ENCODE measurements around the gene MAML2.
"Not testable (repeated sequence)": the region's sequence is repeated elsewhere in the genome, so short reads cannot be mapped to it uniquely, and the experiment has no call there.

The MAML2 gene

DNA sequence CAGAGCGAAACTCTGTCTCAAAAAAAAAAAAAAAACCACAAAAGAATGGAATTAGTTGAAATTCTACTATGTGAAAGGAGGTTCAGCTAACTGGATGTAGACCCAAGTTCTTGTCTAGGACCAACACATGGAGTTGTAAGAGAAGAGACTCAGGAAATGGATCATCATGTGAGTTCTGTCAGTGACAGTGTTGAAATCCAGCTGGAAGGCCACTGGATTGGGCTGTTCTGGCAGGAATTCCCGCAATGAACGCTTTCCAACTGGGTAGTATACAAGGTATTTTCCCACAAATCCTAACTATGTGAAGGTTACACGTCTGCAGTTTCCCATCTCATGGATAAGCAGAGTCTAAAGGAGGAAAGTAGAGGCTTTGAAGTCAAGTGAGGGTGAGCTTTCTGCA lies 151.2 kb downstream of the MAML2 start:
- no peak for DNase-seq (ENCODE audit: low read depth in 2 of 3, low spot score in 1 of 3)

DNA sequence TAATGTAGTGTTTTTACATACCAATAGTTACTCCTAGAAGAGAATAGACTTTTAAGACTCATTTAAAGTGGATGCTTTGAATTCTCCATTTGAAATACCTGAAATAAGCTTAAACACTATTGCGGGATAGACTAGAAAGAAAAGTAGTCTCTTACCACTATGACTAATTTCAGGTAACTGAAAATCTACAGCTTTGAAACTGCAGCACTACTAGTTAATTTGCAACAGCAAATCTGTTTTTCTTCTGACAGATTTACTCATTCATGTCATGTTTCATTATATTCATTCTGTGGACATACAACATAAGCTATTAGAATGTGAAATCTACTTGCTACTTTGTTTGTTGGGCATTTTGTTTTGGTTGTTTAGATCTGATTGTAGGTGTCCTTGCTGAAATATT lies 153.6 kb downstream of the MAML2 start:
- DNase-seq (ENCODE audit: low read depth in 2 of 3, low spot score in 1 of 3), result no peak

DNA sequence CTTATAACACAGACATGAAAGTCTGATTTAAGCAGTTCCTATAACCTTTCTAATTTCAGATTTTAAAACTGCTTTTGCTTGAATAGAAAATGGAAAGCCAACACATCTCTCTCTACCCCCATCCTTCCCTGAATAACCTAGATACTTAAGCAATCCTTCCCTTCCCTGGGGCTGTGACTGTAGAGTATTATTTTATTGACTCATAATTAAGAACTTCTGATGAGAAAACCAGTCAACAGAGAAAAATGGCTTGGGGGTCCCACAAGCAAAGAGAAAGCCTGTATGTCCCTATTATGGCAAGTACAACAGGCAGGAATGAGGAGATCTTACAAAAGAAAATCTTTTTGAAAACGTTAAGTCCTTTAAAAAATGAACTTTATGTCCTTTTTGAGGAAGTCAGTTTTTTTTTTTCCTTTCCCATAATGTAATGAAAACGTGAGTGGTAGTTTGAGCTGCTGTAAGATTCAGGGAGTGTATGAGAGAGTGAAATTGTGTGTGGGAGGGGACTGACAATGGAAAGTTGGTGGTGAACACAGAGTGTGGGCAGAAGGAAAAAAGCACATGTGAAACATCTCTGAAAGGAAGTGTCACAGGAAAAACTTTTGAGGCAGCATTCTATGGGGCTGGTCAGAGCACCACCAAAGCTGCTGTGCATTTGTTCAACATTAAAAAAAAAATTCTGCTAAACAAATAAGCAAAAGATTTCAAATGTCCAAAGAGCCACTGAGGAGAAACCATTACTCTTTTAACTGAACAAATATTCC lies 154.6 kb downstream of the MAML2 start:
- DNase-seq (ENCODE audit: low read depth in 2 of 3, low spot score in 1 of 3), result peak in 1 of 3 donors; percentile 53

DNA sequence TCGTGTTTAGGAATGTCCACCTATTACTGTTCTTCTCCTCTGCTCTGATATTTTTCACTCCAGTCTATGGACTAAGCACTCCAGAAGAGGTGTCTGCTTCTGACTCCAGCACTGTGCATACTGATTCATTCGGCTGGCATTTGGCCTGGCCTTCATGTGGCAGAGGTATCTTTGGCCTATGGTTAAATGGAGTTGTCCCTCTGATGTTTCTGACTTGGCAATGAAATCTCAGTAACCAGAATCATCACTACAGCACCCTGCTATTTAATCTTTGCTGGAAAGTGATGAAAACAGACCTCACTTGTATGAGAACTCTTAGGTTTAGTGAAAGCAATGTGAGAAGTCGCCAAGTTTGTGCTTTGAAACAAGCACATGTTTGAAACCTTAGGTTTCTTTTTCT lies 155.2 kb downstream of the MAML2 start:
- no peak for DNase-seq (ENCODE audit: low read depth in 2 of 3, low spot score in 1 of 3)

DNA sequence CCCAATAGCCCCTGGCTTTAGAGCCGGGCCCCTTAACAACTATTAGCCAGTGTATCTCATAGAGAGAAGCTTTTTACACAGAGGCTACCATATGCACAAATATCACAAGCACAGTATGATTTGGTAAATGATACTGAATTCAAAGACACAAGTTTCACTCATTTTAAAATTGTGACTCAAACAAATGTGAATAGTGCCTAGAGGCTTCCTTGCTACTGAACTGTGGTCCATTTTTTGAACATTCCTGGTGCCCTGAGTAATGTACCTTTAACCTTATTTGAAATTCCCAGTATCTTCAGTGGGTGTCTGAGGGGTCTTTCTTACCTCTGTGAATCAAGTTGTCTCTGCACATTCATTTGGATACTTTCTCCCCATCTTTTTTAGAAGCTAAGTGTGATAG lies 156.2 kb downstream of the MAML2 start:
- DNase-seq (ENCODE audit: low read depth in 2 of 3, low spot score in 1 of 3), result no peak

DNA sequence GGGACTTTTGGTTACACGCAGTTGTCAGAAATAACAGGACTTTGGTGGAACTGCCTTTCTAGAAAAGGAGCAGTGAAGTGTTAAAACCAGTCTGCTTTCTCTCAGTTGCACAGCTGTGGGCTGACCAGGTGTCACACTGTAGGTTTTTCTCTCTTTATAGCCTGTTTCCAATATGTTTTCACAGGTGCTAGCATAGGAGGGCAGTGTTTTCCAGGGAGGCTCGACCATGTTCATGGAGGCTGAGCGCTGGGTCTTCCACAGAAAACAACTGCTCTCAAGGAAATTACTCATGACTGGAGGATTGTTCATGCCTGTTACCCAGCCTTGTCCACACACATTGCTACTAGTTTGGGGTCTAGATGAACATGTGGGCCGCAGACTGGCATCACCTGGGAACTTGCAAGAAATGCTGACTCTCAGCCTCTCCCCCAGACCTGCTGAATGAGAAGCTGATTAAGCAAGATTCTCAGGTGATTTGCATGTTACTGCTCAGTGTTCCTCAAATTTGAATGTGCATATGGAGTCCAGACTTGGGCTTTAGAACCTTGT lies 157.7 kb downstream of the MAML2 start:
- DNase-seq (ENCODE audit: low read depth in 2 of 3, low spot score in 1 of 3), result no peak

DNA sequence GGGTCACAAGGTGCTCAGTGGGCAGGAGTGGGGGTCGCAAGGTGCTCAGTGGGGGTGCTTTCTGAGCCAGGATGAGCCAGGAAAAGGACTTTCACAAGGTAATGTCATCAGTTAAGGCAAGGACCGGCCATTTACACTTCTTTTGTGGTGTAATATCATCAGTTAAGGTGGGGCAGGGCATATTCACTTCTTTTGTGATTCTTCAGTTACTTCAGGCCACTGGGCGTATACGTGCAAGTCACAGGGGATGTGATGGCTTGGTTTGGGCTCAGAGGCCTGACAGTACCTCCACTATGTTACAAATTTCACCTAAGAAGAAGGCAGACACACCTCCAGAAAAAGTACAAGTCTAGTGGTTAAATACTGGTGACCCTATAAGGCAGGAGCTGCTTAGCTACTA lies 162.1 kb downstream of the MAML2 start:
- DNase-seq (ENCODE audit: low read depth in 2 of 3, low spot score in 1 of 3), result not testable (repeated sequence)

DNA sequence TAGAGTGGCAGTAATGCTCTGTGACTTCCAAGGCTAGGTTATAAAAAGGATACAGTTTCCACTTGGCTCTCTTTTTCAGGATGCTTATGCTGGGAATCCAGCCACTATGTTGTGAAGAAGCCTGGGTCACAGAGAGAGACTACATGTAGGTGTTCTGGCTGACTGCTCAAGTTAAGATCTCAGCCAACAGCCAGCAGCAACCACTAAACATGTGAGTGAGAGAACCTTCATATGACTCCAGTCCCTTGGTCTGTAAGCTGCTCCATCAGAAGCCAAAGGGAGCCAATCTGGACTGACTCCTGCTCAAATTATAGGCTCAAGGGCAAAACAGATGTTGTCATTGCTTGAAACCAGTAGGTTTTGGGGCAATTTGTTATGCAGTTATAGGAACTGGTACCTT lies 162.7 kb downstream of the MAML2 start:
- DNase-seq (ENCODE audit: low read depth in 2 of 3, low spot score in 1 of 3), result no peak

DNA sequence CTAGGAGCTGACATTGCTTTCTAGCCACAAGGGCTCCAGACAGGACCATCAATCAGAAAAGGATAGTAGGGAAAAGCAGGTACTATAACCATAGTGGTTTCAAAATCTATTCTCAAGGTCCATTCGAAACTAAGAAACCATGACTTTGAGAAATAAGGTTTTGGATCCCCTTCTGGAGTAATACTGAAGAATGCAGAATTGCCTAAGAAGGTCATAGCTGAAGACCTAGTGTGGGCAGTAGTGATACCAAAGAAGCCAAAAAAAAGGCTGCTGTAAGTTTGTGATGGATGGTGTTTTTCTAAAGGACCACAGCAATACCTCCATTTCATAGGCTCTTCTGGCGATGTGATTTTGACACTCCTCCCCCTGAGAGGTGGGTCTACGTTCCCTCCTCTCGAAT lies 163.1 kb downstream of the MAML2 start:
- DNase-seq (ENCODE audit: low read depth in 2 of 3, low spot score in 1 of 3), result no peak

DNA sequence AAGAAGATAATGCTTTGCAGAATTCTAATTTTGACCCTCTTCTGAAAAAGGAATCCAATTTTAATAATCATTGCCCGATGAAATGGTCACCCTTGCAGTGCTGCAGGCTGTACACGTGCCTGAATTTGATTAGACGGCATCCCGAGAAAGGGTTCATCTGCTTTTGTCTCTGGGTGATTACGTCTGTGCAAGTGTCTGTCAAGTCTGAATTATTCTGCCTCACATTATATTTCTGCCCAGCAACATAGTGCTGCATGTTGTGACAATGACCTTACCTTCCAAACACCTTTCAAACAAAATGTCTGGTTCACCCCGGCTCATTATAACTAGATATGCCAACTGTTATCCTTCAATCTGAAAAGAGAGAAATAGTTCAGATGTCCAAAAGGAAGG lies 164.1 kb downstream of the MAML2 start:
- no peak for DNase-seq (ENCODE audit: low read depth in 2 of 3, low spot score in 1 of 3)

DNA sequence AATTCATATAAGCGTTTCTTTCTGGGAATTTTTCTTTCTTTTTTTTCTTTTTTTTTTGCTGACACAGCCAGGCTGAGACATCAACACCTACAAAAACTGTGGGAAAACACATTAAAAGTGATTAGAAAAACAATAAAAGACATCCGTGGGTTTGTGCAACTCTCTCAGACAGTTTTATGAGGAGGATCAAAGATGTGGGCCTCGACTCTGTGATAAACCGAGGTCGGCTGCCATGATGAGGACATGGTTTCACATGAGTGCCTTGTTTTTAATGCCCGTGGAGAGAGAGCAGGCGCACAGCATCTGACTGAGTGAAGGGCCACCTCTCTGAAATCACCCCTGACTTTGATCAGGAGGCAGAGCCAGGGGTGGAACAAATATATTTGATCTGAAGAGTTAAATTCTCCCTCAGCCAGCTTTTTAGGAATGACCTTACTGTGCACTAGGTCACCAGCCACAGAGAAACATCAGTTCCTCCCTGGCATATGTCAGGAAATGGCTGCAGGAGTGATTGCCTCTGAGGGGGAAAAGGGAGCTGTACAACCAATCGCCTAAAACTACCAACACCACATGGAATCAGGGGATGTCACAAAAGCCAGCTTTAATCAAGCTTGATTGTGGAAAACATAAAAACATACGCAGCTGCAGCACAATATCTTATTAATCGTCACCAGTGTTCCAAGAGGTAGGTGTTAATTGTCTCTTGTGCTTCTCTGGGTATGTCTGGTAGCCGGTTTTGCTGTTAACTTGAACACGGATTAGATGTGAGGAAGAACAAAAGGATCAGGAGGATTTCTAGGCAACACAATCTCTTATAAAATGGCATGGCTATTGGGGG lies 164.7 kb downstream of the MAML2 start:
- no peak for DNase-seq (ENCODE audit: low read depth in 2 of 3, low spot score in 1 of 3)

DNA sequence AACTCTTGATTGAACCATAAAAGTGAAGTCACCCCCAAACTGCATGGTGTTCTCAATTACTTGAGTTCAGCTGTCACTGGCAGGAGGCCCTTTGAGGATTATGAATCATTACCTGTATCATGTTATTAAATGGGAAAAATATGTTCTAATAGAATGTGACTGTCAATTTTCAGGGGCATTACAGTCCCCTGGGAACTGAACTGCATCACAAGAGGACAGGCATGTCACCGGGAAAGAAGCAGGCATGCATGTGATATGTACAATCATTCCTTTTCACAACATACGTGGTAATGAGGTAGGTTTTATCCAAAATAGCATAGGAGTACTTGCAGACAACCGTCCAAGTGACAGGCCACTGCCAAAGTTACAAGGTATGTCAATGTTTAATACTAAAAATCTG lies 165.8 kb downstream of the MAML2 start:
- DNase-seq (ENCODE audit: low read depth in 2 of 3, low spot score in 1 of 3), result no peak

DNA sequence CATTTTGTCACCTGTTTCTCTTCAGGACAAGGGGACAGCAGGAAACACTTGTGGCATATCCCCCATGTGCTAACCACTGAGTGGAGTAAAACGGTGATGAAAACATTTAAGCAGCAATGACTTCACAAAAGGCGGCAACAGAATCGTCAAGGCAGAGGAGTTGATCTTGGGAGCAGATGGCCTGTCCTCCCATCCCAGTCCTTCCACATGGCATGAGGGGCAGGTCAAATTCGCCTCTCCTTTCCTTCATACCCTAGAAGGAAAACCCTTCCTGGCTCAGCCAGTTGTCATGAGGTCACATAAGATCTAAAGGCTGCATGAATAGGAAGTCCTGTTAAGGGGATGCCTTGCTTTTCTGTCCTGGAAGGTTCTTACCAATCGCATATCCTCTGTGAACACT lies 169.1 kb downstream of the MAML2 start:
- DNase-seq (ENCODE audit: low read depth in 2 of 3, low spot score in 1 of 3), result no peak

DNA sequence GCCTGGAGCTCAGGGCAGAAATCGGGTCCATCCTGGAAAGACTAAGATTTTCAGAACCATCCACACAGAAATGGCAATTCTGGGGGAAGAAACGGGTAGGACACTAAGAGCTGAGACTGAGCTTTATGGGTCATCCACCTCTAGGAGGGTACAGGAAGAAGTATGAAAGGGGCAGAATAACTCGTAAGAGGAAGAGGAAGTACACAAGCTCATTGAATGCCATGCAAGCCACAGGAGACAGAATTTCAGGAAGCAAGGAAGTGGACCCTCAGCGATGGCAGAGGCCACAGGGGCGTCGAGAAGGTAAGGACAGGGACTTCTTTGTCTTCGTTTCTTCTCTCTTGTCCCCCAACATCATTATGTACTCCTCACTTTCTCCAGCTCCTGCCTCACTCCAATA lies 169.6 kb downstream of the MAML2 start:
- DNase-seq (ENCODE audit: low read depth in 2 of 3, low spot score in 1 of 3), result no peak

DNA sequence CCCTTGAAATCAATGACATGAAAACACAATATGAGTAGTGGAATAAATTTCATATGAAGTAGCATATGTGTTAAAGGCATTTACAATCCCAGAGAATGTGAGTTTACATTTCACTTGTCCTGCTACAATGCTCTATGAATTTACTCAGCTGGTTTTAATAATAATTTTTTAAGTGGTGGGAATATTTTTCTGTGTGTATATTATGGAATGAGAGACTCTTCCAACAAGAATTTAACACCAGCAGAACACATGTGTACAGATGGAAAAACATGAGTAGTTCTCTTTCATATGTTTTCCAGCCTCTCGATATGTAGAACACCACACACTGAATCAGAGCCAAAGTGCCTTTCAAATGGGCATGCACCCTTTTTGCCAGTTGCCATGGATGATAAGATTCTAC lies 170.4 kb downstream of the MAML2 start:
- DNase-seq (ENCODE audit: low read depth in 2 of 3, low spot score in 1 of 3), result no peak

DNA sequence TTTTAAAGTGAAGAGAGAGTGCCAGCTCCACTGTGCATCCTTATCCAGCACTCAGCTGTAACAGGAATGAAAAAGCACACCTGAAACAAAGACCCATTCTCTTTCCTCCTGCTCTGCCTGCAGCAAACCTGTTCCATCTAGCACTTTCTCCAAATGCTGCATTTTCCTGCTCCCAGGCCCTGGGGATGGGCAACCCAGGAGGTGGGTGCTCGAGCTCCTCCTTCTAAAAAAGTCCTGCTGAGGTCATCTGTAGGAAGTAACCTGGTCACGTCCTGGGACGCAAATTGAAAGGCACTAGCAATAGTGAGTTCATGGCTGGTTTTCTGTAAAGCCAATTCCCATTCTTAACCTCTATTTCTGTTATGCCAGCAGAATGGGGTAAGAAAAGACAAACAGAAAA lies 173.7 kb downstream of the MAML2 start:
- no peak for DNase-seq (ENCODE audit: low read depth in 2 of 3, low spot score in 1 of 3)

DNA sequence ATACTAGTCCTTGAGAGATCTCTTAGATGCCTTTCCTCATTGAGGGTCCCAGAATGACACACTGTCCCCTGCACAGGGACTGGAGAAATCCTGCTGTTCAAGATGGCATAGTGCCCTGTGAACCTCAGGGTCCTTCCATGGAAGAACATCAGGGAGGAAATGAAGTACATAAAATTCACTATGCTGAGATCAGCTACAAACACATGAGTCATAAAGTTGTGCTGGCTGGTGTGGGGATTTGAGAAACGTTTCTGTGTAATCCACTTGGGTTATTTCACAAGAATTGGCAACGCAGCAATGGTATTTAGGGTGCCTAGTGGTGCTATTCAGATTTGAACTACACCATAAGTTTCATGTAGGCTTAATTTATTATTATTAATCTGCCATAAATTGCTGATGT lies 174.4 kb downstream of the MAML2 start:
- DNase-seq (ENCODE audit: low read depth in 2 of 3, low spot score in 1 of 3), result no peak

DNA sequence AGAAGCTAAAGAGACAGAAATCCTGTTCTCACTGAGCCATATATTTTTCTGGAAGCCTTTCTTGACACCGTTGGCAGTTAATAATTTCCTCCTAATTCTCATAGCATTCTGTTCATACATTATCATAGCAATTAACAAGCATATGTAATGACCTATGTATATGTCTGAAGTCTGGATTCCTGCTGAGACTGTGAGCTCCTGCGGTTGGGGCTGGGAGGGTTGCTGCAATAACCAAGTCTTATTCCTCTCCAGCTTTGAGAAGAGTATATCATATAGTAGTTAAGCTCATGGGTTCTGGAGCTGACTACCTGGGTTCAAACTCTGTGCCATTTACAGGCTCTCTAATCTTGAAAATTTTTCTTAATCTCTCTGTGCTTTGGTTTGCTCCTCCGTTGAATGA lies 175.2 kb downstream of the MAML2 start:
- no peak for DNase-seq (ENCODE audit: low read depth in 2 of 3, low spot score in 1 of 3)

DNA sequence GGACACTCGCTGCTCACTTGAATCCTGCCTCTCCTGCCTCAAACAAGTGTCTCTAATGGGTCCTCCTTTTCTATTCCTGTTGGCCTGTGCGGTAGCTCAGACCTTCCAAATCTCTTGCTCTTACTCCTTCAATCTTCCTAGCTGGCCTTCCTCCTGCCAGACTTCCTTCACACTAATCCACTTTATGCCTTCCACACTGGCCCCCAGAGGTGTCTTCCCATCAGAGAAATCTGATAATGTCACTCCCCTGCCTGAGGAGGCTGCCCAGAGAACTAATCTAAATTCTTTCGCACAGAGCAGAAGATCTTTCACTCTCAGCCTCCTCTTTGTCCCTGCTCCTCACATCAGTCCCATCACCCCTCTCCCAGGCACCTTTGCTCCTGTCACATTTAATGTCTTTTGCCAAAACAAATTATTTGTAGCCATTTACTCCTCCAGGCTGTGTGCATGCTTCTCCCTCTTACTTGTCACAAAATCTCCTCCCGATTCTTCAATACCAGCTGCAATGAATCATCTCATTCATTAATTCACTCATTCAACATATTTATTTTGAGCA lies 175.7 kb downstream of the MAML2 start:
- no peak for DNase-seq (ENCODE audit: low read depth in 2 of 3, low spot score in 1 of 3)

DNA sequence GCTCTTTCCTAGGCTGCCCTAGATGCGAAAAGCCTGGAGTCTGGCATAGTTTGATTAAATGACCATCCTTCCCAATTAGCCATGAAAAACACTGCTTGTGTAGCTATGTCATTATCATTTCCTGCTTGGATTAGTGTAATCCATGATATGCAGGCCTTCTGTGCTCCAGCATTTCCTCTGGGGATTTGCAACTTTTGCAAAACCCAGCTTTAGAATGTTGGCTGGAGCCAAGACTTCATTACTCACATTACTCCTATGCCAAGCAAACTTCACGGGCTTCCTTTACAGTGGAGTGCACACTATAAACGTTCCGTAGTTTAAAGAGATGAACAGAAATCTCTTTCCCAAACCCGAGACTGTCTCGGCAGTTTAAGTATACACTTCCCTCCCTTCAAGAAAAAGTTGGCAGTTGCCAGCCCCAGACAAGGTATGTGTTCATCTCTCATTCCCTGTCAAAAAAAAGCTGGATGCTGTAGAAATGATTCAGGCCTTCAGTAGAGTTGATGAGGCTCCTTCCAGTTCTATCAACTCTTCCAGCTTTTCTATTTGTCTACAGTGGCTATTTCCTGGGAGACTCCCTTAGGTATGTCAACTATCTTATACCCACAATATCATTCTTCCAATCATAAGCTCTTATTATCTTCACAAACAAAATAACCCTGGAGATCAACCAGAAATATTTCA lies 180.0 kb downstream of the MAML2 start:
- no peak for DNase-seq (ENCODE audit: low read depth in 2 of 3, low spot score in 1 of 3)

DNA sequence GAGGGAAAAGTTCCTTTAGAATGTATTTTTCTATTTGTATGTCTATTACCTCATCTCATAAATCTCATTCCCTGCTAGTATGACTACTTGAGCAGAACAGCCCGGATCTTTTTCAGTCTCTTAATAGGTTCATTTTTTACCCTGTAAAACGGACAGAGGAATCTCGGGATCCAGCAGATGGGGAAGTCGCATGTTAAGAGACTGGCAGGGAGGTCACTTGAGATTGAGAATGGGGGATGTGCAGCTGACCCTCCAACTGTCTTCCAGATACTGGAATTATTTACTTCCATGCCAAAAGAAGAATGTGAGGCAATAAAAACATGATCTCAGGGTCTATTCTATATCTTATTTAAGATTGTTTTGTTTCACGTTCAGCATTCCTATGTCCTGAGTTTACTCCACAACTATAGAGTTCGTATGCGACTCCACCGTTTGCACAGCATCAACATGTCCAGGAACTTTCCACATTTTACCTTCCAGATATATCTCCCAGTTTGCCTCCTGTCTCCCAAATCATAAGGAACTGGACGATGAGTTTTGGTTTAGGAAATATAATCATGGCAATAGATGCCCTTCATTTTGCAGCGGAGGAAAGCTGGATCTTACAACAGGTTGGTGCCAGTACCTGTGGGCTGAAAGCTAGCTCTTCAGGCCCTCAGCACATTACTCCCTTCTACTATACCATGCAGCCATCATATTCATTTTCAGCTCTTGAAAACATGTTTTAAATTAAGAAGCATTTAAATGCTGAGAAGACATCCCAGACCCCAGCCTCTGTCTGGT lies 181.5 kb downstream of the MAML2 start:
- DNase-seq (ENCODE audit: low read depth in 2 of 3, low spot score in 1 of 3), result no peak
